Right lung (tissue), 10 donors: Measurements from ENCODE around the gene CYFIP2. TPM values are rescaled to one million over a fixed set of nuclear protein-coding genes. Genes with fewer than 3 reads are reported as not detected.
"Not testable (repeated sequence)": the region's sequence is repeated elsewhere in the genome, so short reads cannot be mapped to it uniquely, and the experiment has no call there.

ENCODE experiments used
- DNase-seq, 2 donors: peaks; one replicate each; pipeline ENCODE4 v3.0.0-alpha.2; 2013
- long read RNA-seq, 8 donors: transcript quantifications; one replicate each; lab custom pipeline, GENCODE V29; 2026
- polyA plus RNA-seq, 5 donors: library from polyadenylated mRNA; unstranded; fragments of 120-200 nt; gene quantifications; one replicate each; pipeline versions ENCODE4 v1.2.1 to v1.2.3, GENCODE V29; 2013; ENCODE audit warnings: inconsistent platforms in 1 of 5, low replicate concordance in 1 of 5; ENCODE audit not compliant: insufficient read length in 5 of 5, insufficient read depth in 1 of 5

CYFIP2 gene
- 10 to 100 TPM; 23.0 to 34.6 (median 30.8) TPM for polyA plus RNA-seq
- long read RNA-seq, donor 1, partial matches to known transcripts: 19 of 21 reads
- long read RNA-seq, donor 1, other reads (novel, unspliced or antisense): 0 of 21 reads
- long read RNA-seq, donor 2: 0 reads
- long read RNA-seq, donor 3, partial matches to known transcripts: 5 of 5 reads
- long read RNA-seq, donor 3, other reads (novel, unspliced or antisense): 0 of 5 reads
- long read RNA-seq, donor 4: 0 reads
- long read RNA-seq, donor 5: 0 reads
- long read RNA-seq, donor 6: 0 reads
- long read RNA-seq, donor 7: 0 reads
- long read RNA-seq, donor 8, partial matches to known transcripts: 0 of 2 reads
- long read RNA-seq, donor 8, other reads (novel, unspliced or antisense): 0 of 2 reads

DNA sequence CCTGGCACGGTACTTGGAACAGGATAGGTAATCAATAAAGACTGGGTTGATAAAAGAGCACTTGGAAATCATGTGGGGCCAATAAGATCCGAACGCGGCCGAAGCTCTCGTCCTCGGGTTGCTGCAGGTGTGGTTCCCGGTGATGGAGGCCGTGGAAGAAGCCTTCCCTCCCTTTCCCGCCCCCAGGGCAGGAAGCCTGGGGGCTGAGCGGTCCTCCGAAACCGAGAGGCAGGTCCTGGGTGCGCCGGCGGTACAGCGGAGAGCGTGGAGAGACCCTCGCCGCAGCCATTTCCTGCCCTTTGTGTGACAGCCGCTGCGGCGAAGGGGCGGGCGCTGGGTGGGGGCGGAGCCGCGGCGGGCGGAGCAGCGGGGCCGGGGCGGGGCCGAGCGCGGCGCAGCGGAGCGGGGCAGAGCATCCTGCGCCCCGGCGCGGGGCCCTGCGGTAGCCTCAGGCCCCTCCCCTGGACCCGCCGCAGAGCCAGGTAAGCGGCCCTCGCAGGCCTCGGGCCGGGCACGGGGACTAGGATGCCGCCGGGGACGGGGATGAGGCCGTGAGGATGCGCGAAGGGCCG lies at the start of gene CYFIP2:
CYFIP2 (plus strand) TSS at position 410 of the 572 bp plus-strand sequence. CDS start 19,239 bp downstream, outside the sequence.
- peak; percentile 35 to 57 for DNase-seq

GRCh38 chr5:157216391-157217142 lies 49.4 kb upstream of the CYFIP2 start:
- no peak for DNase-seq

- no peak for DNase-seq
These were observed 48.5 kb upstream of the CYFIP2 start for GRCh38 chr5:157217289-157218024.

GRCh38 chr5:157219491-157220271 lies 46.2 kb upstream of the CYFIP2 start:
- DNase-seq: no peak

- no peak for DNase-seq
These were observed 44.0 kb upstream of the CYFIP2 start for GRCh38 chr5:157221959-157222358.

DNA sequence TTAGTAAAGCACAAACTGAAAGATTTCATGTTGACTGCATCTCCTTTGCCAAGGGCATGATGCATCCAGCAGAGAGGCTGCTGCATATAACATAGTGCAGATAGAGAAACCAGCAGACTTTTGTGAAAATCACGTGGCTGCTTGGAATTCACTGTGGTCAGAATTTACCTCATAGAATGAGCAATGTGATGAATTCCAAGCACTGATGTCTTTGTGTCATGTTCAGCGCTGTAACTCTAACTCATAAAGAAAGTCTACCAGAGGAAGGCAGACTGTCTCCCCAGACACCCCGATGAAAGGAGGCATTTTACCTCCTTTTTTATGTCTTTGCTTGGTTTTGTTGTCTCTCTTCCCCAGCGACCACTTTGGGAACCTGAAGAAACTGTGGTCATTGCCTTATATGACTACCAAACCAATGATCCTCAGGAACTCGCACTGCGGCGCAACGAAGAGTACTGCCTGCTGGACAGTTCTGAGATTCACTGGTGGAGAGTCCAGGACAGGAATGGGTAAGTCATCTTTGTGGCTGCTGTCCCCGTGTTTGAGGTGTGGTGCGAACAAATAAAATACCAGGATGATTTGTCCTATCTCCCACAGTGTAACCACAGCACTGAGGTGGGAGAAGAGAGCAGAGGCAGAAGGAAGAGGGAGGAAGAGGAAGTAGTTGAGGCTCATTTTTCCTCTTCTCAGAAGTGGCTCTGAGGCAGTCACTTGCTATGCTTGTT lies 43.3 kb upstream of the CYFIP2 start:
- DNase-seq: no peak

DNA sequence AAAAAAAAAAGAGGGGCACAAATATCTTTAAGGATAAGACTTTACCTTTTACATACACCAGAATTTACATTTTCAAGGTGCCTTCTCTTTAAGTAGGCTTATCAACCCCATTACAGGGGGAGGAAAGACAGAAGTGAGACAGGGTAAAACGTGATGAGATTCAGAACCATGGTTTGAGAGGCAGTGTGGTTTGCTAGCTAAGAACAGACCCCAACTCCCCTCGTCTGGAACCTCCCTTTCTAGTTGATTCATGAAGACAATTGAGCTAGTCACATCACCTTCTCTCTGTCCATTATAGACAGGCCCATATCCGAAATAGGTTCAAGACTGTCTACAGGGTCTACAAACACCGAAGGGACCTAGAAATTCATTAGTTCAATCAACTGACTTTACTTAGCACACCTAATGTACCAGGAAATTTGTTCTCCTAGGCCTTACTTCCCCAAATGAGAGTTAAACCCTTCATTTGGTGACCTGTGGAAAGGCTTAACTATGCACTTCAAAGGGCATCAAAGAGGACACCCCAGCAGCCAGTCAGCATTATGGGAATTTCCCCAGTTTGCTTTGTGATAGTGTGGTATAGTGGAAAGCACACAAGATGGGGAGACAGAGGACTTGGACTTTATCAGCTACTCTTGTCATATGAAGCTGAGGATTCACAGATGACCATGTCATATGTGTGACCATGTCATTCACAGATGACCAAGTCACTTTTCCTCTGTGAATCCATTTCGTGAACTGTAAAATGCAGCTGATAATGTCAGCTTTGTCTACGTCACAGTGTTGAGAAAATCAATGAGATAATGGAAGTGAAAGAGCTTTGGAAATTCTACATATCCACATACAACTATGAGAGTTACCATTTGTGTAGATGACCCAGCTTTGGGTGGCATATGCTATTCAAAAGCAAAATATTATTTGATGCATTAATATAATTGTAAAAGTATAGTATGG lies 40.2 kb upstream of the CYFIP2 start:
- DNase-seq: no peak

DNA sequence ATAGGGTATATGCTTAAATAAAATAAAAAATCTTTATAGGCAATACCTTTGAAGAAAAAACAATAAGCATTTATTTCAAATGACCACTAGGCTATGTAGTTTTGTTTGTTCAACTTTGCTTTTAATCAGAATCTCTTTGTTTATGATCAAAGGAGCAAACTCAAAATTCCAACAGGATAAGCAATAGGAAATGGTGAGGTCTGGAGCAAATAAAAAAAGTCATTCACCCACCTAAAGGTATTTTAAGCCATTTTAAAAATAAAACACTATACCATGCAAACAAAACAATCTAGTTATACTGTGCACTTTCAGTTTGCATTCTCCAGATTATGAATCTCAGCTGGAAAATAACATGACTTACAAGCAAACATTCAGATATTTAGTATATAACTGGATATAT lies 35.3 kb upstream of the CYFIP2 start:
- DNase-seq: no peak

- no peak for DNase-seq
These were observed 33.2 kb upstream of the CYFIP2 start for GRCh38 chr5:157232706-157233105.

DNA sequence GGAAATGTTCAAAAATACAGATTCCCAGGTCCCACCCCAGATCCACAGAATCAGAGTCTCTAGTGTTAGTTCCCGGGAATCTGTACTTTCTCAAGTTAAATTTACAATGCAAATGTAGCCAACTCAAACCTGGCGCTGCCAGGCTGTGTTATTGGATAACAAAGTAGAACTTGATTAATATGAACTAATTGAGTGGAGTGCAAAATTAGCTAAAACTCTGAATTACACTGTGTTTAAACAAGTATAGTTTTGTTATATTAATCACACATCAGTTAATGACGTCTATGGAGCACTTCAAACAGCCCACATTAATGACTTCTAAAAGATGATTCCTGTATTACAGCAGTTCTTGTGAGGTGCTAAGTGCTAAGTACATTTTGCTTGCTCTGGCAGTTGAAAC lies 32.4 kb upstream of the CYFIP2 start:
- no peak for DNase-seq

DNA sequence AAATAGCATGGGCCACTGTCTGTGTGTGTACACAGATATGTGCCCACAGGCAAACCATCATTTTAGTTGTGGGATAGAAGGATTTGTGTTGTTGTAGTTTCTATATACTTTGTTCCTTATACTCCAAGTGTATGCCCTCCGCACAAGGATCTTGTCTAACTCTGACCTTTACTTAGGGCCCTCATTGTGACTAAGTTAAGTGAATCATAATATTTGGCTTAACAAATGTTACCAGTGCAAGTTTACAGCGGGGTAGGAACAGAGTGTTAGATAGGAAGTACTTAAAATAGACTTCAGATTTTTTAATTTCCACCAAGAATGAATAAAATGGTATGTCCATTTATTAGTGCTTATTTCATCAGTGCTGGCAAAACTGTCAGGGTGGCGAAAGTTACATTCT lies 29.5 kb upstream of the CYFIP2 start:
- DNase-seq: no peak

- no peak for DNase-seq
These were observed 24.4 kb upstream of the CYFIP2 start for GRCh38 chr5:157241483-157241882.

DNA sequence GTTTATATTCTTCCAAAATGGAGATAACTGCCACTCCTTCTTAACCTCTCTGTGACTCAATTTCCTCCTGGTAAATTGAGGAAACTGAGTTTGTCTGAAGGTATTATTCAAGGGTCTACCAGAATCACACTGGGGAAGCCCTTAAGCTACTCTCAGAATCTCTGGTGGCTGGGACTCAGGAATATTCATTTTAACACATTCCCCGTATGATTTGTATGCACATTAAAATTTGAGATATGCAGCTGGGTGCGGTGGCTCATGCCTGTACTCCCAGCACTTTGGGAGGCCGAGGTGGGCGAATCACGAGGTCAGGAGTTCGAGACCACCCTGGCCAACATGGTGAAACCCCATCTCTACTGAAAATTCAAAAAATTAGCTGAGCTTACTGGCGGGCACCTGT lies 21.2 kb upstream of the CYFIP2 start:
- not testable (repeated sequence) for DNase-seq

- no peak for DNase-seq
These were observed 20.4 kb upstream of the CYFIP2 start for GRCh38 chr5:157245476-157245875.

DNA sequence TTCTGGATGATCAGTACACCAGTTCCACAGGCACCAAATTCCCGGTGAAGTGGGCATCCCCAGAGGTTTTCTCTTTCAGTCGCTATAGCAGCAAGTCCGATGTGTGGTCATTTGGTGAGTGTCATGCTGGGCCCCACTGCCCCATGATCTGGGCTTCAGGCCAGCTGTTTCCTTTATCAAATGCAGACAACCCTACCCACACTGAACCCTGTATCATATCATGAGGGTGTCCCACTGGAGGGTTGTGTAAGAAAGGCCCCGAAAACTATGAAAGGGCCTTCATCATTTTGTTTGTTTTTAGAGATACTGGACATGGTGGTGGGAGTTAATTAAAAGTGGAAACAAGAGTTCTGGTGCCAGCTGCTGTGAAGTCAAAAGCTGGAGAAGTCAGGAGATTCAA lies 20.0 kb upstream of the CYFIP2 start:
- DNase-seq: no peak

DNA sequence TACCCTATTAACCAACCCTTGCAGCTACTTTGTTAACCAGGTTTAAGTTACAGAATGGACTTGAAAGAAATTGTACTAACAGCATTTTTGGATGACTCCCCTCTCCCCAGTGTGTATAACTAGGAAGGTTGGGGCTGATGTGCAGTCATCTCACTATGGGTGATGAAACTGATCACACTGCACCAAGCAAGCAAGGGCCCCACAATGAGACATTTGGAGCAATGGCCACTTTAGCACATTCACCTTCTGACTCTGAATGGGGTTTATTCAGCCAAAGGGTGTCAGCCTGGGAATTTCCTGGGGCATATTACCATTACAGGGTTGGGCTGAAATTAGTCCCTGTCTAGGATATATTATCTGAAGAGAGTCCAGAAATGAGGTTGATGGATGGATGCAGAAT lies 18.7 kb upstream of the CYFIP2 start:
- DNase-seq: no peak

GRCh38 chr5:157248821-157249470 lies 17.0 kb upstream of the CYFIP2 start:
- no peak for DNase-seq

GRCh38 chr5:157252711-157253465 lies 13.0 kb upstream of the CYFIP2 start:
- DNase-seq: no peak
